Mesenchymal stem cell (in vitro differentiated cells and primary cell): ENCODE measurements around the gene SPEN.

ENCODE experiments used
- DNase-seq: peaks from one replicate; pipeline ENCODE4 v3.0.0-alpha.2; 2013
- H2AFZ ChIP-seq: one replicate; pipeline ENCODE4 v1.6.1; 2013; ENCODE audit warnings: low read depth, mild to moderate bottlenecking, control low read depth, inconsistent platforms, low read length, moderate library complexity
- H2AK5ac ChIP-seq: 2 replicates; pipeline ENCODE4 v1.6.1; 2013; ENCODE audit warnings: low read length, moderate library complexity, mild to moderate bottlenecking, inconsistent platforms; ENCODE audit not compliant: severe bottlenecking
- H2BK120ac ChIP-seq: one replicate; pipeline ENCODE4 v1.6.1; 2013; ENCODE audit warnings: low read depth, mild to moderate bottlenecking, inconsistent platforms, low read length, moderate library complexity
- H2BK12ac ChIP-seq, 2 experiments: one replicate each; pipeline ENCODE4 v1.6.1; 2013; ENCODE audit warnings: inconsistent platforms in 2 of 2, low read length in 2 of 2, mild to moderate bottlenecking in 2 of 2, moderate library complexity in 2 of 2, control low read depth in 1 of 2
- H2BK15ac ChIP-seq: one replicate; pipeline ENCODE4 v1.6.1; 2013; ENCODE audit warnings: mild to moderate bottlenecking, low read depth, inconsistent platforms; ENCODE audit not compliant: poor library complexity, severe bottlenecking
- H2BK5ac ChIP-seq: 2 replicates; pipeline ENCODE4 v1.6.1; 2013; ENCODE audit warnings: low read depth, mild to moderate bottlenecking, low read length, control low read depth, inconsistent platforms; ENCODE audit not compliant: poor library complexity, severe bottlenecking
- H3K14ac ChIP-seq, 2 experiments: one replicate each; pipeline ENCODE4 v1.6.1; 2013; ENCODE audit warnings: inconsistent platforms in 2 of 2, low read length in 2 of 2, control low read depth in 1 of 2, mild to moderate bottlenecking in 1 of 2, moderate library complexity in 1 of 2
- H3K18ac ChIP-seq, 2 experiments: one replicate each; pipeline ENCODE4 v1.6.1; 2013; ENCODE audit warnings: inconsistent platforms in 2 of 2, low read length in 2 of 2, control low read depth in 1 of 2, low read depth in 1 of 2, mild to moderate bottlenecking in 1 of 2
- H3K23ac ChIP-seq, 2 experiments: one replicate each; pipeline ENCODE4 v1.6.1; 2013; ENCODE audit warnings: inconsistent platforms in 2 of 2, low read length in 2 of 2, mild to moderate bottlenecking in 2 of 2, moderate library complexity in 2 of 2, control low read depth in 1 of 2
- H3K27ac ChIP-seq: 2 replicates; pipeline ENCODE4 v1.5.1; 2013; ENCODE audit warnings: mild to moderate bottlenecking, moderate library complexity, low read length, control low read depth, inconsistent platforms; ENCODE audit not compliant: poor library complexity, severe bottlenecking
- H3K27me3 ChIP-seq, 2 experiments: 2 replicates each; pipeline versions ENCODE4 v1.6.1 to v1.7.0; 2013; ENCODE audit warnings: low read length in 2 of 2, mild to moderate bottlenecking in 2 of 2, moderate library complexity in 2 of 2, control low read depth in 1 of 2, inconsistent platforms in 1 of 2; ENCODE audit not compliant: control insufficient read depth in 1 of 2, insufficient read depth in 1 of 2
- H3K36me3 ChIP-seq, 2 experiments: 2 replicates each; pipeline versions ENCODE4 v1.6.1 to v1.7.0; 2013; ENCODE audit warnings: low read length in 2 of 2, control low read depth in 1 of 2, inconsistent platforms in 1 of 2, low read depth in 1 of 2, mild to moderate bottlenecking in 1 of 2; ENCODE audit not compliant: insufficient read depth in 2 of 2, control insufficient read depth in 1 of 2
- H3K4ac ChIP-seq, 2 experiments: one replicate each; pipeline ENCODE4 v1.6.1; 2013; ENCODE audit warnings: inconsistent platforms in 2 of 2, low read length in 2 of 2, mild to moderate bottlenecking in 2 of 2, moderate library complexity in 2 of 2, control low read depth in 1 of 2, low read depth in 1 of 2
- H3K4me1 ChIP-seq: 2 replicates; pipeline ENCODE4 v1.6.1; 2013; ENCODE audit warnings: low read depth, low read length, control low read depth; ENCODE audit not compliant: control insufficient read depth, insufficient read depth
- H3K4me2 ChIP-seq: 2 replicates; pipeline ENCODE4 v1.6.1; 2013; ENCODE audit warnings: low read length, mild to moderate bottlenecking, inconsistent platforms; ENCODE audit not compliant: poor library complexity, severe bottlenecking
- H3K4me3 ChIP-seq, 2 experiments: 2 replicates each; pipeline versions ENCODE4 v1.5.1 to v1.7.0; 2013; ENCODE audit warnings: low read length in 2 of 2, mild to moderate bottlenecking in 2 of 2, control low read depth in 1 of 2, low read depth in 1 of 2; ENCODE audit not compliant: insufficient read depth in 1 of 2
- H3K79me1 ChIP-seq: replicated peaks from 2 replicates; pipeline ENCODE4 v1.6.1; 2013; ENCODE audit warnings: mild to moderate bottlenecking, control low read depth, low read length, inconsistent platforms; ENCODE audit not compliant: poor library complexity, severe bottlenecking
- H3K9ac ChIP-seq: 2 replicates; pipeline ENCODE4 v1.7.0; 2013; ENCODE audit warnings: mild to moderate bottlenecking, low read length, moderate library complexity
- H3K9me3 ChIP-seq: 2 replicates; pipeline ENCODE4 v1.7.0; 2013; ENCODE audit warnings: mild to moderate bottlenecking, low read length; ENCODE audit not compliant: control insufficient read depth
- H4K8ac ChIP-seq: one replicate; pipeline ENCODE4 v1.6.1; 2013; ENCODE audit warnings: inconsistent platforms, mild to moderate bottlenecking, low read length, moderate library complexity
- H4K91ac ChIP-seq: one replicate; pipeline ENCODE4 v1.6.1; 2013; ENCODE audit warnings: mild to moderate bottlenecking, low read length, inconsistent platforms
- WGBS: methylation state at CpG from one replicate; pipeline ENCODE4 v1.1.7; 2013; ENCODE audit warnings: mixed read lengths; 5-methylcytosine and 5-hydroxymethylcytosine counted together

Gene SPEN

DNA sequence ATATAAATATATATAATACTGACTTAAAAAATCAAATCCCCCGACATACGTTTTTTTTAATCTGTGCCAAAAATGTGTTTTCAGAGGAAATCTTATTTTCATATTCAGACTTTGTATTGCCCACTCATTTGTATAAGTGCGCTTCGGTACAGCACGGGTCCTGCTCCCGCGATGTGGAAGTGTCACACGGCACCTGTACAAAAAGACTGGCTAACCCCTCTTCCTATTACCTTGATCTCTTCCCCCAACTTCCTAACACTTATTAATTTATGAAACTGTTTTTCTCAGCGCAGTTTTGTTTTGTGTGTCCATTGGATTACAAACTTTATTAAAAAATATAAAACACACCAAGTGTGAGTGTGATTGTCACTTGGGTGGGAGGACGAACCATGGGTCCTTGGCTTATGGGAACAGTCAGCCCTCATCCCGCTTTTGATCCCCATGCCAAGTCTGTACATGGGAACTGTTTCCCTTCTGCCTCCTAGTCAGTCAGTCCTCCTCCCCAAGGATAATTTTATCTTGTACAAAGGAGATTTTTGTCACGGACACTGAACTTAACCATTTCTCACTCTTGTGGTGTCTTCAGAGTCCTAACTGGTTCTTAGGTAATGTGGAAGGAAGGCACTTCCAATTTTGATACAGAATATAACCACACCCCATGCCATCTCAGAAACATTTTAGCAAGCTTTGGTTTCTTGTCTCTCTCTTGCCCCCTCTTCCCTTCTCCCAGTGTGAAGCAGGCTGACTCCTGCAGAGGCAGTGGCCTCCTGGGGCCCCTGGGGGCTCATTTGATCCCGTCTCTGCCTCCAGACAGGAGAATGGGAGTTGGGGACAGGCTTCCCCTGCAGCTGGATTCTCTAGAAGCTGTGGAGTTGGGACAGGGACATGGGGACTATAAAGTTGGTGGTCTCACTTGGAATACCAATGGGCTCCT, 92.9 kb downstream of the SPEN start:
- 94% methylated on average over 10 of the region's 13 CpGs for WGBS

DNA sequence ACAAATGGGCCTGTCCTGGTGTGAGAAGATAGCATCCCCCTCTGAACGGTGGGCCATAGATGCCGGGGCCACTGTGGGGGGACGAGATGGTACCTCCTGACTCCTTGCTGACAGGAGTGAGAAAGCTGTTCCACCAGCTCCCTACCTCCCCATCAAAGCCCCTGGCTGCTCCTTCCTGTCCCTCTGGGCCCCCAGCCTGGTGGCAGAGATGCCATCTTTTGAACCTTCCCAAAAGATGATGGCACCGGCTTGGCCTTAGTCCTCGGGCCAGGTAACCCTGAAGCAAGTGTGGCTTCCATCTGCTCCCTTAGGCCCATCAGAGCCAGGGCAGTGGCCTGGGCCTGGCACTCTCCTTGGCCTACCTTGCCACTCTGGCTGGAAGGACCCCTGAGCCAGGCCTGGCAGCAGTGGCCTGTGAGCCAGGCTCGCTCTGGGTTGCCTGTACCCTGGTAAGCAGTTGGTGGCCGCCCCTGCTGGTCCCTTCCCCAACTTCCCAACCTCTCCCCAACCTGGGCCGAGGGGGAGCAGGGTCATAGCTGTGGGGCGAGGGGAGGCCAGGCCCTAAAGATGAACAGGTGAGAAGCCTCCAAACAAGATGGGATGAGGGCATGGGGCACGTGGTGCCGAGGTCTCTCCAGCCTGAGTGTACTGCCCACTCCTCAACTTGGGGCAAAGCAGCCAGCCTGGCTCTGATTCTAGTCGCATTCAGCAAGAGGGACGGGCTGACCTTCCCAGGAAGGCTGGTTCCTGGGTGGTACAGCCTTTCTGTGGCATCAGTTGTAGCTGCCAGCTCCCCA, 93.7 kb downstream of the SPEN start:
- DNase-seq: no peak
- H3K4me3 ChIP-seq: no peak overlapping the region
- 95% methylated on average over 11 of the region's 13 CpGs for WGBS
- peak overlapping the region in 1 of 2 experiments; percentile 14 for H3K23ac ChIP-seq
- H3K9me3 ChIP-seq: no peaks in the 10 kb centered on the region
- no peak overlapping the region for H3K18ac ChIP-seq
- H2BK12ac ChIP-seq: no peak overlapping the region
- H2BK120ac ChIP-seq: no peak overlapping the region
- peaks cover 85 to 96% of the 10 kb centered on the region in 2 experiments for H3K36me3 ChIP-seq
- H2BK15ac ChIP-seq: no peak overlapping the region
- peaks cover 24% of the 10 kb centered on the region for H3K4me1 ChIP-seq
- no peak overlapping the region for H2AK5ac ChIP-seq
- no peak overlapping the region for H2AFZ ChIP-seq
- H3K79me1 ChIP-seq: peaks cover 54% of the 10 kb centered on the region
- H3K27ac ChIP-seq: no peak overlapping the region
- no peak overlapping the region for H2BK5ac ChIP-seq
- no peak overlapping the region for H4K8ac ChIP-seq
- H3K9ac ChIP-seq: no peak overlapping the region
- H3K14ac ChIP-seq: no peak overlapping the region
- no peak overlapping the region for H3K4ac ChIP-seq
- no peak overlapping the region for H3K4me2 ChIP-seq
- H4K91ac ChIP-seq: peak overlapping the region; percentile 34
- no peaks in the 10 kb centered on the region for H3K27me3 ChIP-seq

More for the DNA sequence above, 92.9 kb downstream of the SPEN start:
- Histone ChIP-seq H3K27ac (no peak overlapping the region), H3K14ac (no peak overlapping the region), H3K4me1 (peaks cover 22% of the 10 kb centered on the region), H3K27me3 (no peaks in the 10 kb centered on the region), H4K8ac (no peak overlapping the region), H3K9me3 (no peaks in the 10 kb centered on the region), H3K36me3 (peaks cover 85 to 93% of the 10 kb centered on the region in 2 experiments), H2BK5ac (no peak overlapping the region), H3K18ac (no peak overlapping the region), H3K4me2 (no peak overlapping the region), H2AFZ (no peak overlapping the region), H4K91ac (no peak overlapping the region), H3K4ac (no peak overlapping the region), H3K4me3 (no peak overlapping the region), H2AK5ac (no peak overlapping the region), H3K23ac (no peak overlapping the region), H2BK120ac (no peak overlapping the region), H2BK15ac (no peak overlapping the region), H2BK12ac (no peak overlapping the region), H3K9ac (no peak overlapping the region), H3K79me1 (peaks cover 51% of the 10 kb centered on the region)
- DNase-seq: no peak

- no peak overlapping the region for H2AK5ac ChIP-seq
- H3K4me1 ChIP-seq: peaks cover 22% of the 10 kb centered on the region
- H2BK120ac ChIP-seq: no peak overlapping the region
- H4K91ac ChIP-seq: peak overlapping the region; percentile 46
- no peak overlapping the region for H3K4ac ChIP-seq
- H3K14ac ChIP-seq: no peak overlapping the region
- no peak overlapping the region for H3K4me3 ChIP-seq
- 94% methylated on average over 31 of the region's 32 CpGs for WGBS
- no peak for DNase-seq
- no peak overlapping the region for H2BK5ac ChIP-seq
- no peak overlapping the region for H3K9ac ChIP-seq
- H3K79me1 ChIP-seq: peaks cover 53% of the 10 kb centered on the region
- no peak overlapping the region for H2AFZ ChIP-seq
- H2BK15ac ChIP-seq: no peak overlapping the region
- no peak overlapping the region for H3K23ac ChIP-seq
- H3K9me3 ChIP-seq: no peaks in the 10 kb centered on the region
- H3K27me3 ChIP-seq: no peaks in the 10 kb centered on the region
- H3K18ac ChIP-seq: no peak overlapping the region
- H2BK12ac ChIP-seq: no peak overlapping the region
- peak overlapping the region; percentile 43 for H4K8ac ChIP-seq
- no peak overlapping the region for H3K4me2 ChIP-seq
- no peak overlapping the region for H3K27ac ChIP-seq
- peaks cover 88 to 97% of the 10 kb centered on the region in 2 experiments for H3K36me3 ChIP-seq
Observed at GRCh38 chr1:15941899-15942660, 94.6 kb downstream of the SPEN start.
